Raji (cell line): ENCODE data around the gene GRK3.

Experiments used
- POLR2A ChIP-seq: IDR thresholded peaks from 2 replicates; pipeline ENCODE4 v1.6.1; 2011; ENCODE audit warnings: low read depth, low read length, control low read depth; ENCODE audit not compliant: insufficient read depth

The GRK3 gene

DNA sequence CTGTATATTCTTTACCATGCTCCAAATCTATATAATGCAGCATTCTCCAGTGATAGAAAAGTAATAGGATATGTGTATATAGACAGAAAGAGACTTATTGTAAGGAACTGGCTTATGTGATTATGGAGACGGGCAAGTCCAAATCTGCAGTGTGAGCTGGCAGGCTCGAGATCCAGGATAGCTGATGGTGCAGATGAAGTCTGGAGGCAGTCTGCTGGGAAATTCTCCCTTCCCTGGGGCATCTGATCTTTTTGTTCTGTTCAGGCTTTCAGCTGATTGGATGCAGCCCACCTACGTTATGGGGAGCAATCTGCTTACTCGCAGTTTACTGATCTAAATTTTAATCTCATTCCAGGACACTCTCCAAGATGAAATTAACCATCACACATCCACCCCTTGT, 73.2 kb downstream of the GRK3 start:
- TF ChIP-seq POLR2A, result no peak

DNA sequence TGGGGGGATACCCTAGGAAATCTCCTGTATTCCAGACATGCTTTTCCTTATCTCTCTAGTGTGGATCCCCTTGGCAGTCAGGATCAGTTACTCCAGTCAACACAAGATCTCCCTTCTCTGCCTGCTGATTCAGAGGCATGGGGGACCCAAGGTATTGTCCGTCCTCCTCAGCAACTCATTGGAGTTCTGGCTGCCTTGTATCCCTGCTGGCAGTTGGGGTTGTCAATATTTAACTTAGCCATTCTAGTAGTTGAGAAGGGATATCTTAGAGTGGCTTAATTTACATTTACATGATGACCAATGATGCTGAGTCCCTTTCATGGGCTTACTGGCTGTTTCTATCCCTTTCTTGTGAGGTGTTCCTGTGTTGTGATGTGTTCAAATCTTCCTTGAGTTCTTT, 74.2 kb downstream of the GRK3 start:
- TF ChIP-seq POLR2A, result no peak

DNA sequence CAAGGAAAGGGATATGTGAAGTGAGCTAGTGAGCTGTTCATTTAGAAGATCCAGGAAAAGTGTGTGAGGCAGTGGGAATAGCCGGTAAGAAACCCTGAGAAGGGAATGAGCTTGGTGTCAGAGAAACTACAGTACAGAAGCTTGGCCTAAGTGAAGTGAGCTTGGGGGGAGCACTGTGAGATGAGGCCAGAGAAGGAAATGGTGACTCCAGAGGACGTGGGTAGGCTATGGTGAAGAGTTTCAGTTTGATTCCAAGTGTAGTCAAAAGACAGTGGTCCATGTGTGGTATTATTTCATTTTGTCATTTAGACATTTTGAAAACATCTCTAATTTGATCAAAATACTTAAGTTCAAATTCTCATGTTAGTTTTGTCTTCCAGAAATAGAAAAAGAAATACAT, 77.2 kb downstream of the GRK3 start:
- TF ChIP-seq POLR2A, result no peak

DNA sequence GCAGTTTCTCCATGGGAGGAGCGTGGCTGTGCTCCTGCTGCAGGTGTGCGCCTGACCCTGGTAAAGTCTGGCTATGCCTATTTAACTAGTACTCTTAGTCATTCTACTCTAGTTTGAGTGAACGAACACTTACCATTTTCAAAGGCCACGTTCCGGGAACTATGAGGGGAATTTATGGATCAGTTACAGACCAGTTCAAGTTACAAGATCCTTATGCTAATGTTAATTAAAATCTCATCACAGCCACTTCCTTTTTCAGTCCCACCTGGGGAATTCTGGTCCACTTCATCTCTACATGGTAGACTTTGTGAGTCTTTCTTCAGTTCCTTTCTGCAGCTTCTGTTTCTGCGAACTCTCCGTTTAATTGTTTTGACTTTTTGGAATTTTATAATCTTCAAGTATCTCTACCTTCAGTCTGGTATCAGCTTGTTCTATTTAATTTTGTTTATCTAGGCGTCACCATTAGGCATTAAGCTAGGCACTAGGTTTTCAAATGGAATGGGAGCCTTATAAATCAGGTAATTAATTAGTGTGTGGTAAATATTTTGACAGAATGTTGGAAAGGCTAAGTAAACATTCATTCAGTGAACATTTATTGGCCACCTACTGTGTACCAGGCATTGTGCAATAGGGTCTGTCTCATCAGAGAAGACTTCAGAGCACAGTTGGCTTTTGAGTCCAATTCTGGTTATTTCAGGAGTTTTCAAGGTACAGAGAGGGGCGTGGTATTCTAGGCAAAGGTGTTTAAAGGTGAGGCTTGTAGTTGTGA, 78.9 kb downstream of the GRK3 start:
- TF ChIP-seq POLR2A, result no peak

DNA sequence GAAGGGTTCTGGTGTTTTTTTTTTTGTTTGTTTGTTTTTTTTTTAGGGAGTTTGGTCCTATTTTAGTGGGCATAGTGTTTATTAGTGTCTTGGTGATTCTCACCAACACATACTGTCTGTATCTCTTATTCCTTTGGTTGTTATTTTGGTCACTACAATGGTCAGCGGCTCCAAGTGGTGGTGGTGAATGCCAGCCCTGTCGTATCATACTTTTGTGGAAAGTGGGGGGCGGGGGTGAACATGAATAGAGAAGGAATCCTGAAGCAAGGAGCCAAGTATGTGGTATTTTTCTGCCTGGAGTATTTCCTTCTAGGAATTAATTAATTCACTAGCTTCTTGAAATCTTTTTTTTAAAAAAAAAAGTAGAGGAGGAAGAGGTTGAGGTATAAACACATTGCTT, 79.6 kb downstream of the GRK3 start:
- TF ChIP-seq POLR2A, result no peak

DNA sequence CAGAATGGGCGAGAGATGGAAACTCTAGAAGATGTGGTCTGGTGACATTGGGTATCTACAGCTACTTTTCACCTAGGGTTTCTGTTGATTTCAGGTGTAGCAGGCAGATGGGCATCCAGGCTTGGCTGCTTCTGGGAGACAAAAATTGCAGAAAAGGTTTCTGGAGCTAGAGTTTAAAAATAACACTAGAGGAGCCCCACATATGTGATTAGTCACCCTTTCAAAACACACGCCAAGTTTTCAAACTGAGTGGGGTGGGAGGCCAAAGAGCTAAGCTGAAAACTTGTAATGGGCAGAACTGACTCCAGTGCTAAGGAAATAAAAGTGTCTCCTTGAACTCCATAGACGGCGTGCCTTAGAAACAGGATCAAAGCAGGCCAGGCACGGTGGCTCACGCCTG, 80.8 kb downstream of the GRK3 start:
- no peak for TF ChIP-seq POLR2A

DNA sequence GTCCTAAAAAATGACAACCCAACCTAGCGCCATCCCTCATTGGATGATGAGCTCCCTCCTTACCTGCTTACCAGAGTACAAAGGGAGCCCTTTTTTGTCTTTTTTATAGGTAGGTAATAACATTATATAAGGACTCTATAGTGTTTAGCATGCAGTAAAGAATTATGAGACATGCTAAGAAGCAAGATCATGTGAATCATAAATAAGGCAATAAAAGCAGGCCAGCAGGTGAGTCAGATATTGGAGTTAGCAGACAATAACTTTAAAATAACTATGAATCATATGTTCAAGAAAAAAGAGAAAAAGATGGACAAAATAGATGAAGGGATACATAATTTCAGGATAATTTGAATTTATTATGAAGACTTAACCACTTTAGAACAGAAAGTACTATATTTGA, 81.5 kb downstream of the GRK3 start:
- TF ChIP-seq POLR2A, result no peak

DNA sequence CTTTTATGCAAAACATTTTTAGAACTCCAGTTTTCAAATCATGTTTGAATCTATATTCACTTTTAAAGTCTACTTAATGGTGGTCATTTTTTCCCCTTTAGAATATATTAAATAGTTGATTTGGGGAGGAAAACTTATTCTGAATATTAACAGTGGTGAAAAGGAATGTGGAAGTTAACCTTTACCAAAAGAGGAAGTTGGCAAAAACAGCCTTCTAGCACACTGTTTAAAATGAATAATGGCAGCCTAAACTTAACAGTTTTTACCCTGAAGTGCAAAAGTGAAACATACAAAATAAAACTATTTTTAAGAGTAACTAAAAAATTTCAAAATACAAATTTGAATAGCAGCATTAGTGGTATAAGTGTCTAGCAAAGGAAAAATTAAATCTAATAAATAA, 86.4 kb downstream of the GRK3 start:
- TF ChIP-seq POLR2A, result no peak

DNA sequence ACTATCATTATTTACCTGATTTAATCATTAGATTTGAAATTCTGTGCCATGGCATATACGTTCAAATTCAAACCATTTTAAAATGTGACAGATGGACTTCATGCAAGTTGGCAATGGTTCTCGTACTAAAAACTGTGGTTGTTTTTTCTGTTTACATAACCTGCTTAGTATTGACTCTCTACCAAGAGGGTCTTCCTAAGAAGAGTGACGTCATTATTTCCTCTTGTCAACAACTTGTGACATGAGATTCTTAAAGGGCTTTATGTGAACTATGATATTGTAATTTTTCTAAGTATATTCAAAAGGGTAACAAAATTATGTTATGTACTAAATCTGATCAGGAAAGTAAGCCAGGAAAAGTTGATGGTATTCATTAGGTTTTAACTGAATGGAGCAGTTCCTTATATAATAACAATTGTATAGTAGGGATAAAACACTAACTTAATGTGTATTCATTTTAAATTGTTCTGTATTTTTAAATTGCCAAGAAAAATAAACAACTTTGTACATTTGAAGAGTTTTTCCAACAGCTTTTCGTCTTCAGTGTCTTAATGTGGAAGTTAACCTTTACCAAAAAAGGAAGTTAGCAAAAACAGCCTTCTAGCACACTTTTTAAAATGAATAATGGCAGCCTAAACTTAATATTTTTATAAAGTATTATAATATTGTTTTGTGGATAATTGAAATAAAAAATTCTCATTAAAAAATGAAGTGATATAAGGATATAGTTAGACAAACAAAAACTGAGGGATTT, 87.0 kb downstream of the GRK3 start:
- TF ChIP-seq POLR2A, result no peak

DNA sequence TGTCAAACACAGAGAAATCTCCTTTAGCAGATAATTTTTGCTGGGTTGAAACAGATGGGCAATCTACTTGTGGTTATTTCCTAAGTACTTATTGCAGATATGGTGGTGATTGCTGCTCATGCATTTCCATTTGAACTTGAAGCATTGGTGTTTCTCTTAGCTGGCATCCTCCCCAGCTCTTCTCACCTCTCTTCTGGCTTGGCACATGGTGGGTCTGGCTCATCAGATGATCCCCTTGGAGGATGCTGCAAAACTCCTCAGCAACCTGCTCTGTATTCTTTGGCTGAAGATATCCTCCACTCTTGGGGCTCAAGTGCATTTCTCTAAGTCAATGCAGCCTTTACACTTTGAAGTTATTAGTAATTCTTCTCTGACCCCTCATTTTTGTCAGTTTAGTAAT, 90.2 kb downstream of the GRK3 start:
- TF ChIP-seq POLR2A, result no peak

DNA sequence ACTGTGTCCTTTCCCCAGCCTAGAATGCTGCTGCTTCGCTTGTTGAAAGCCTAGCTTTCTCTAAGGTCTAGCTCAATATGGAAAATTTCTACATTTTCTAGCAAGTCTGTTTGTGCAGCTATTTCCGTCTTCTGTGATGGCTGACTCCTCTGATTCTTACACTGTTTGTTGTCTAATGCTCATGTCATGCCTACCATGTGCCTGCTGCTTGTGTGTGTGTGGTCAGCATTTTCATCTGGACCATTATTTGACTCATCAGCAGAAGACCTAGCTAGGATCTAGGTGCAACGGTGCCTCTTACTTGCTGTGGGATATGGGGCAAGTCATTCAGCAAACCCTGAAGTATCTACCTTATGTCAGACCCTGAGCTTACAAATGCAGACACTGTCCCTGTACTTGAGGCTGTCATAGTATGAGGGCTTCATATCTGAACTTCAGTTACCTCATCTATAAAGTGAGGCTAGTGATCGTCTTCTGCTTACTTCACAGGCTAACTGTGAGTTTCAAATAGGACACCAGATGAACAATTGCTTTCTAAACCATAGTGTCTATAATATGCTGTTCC, 91.0 kb downstream of the GRK3 start:
- no peak for TF ChIP-seq POLR2A

DNA sequence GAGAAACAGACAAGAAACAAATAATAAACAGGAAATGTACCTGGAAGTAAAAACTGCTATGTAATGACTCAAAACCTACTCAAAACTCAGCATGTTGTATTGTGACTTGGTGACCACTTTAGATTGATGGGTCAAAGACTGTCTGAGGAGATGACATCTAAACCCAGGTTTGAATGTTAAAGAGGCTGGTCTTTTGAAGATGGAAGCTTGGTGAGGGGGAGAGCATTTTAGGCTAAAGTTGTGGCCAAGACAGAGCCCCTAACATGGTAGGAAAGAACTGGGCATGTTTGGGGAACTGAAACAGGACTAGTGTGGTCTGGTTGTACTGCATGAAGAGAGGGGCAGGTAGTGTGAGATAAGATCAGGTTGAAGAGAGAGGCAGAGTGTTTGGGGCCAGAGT, 92.2 kb downstream of the GRK3 start:
- TF ChIP-seq POLR2A, result no peak

DNA sequence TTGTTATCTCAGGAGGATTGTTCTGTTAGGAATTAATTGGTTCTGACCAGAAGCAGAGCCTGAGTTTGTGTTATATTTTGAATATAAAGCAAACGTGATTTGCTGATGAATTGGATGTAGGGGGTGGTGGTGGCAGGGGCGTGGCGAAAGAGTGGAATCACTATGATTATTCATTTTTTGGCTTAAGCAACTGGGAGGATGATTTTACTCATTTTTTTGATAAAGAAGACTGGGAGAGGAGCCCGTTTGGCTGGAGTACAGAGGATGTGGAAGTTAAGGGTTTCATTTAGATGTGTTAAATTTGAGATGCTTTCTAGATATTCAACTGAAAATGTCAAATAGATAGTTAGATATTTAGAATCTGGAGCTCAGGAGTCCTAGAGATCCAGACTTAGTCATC, 94.2 kb downstream of the GRK3 start:
- TF ChIP-seq POLR2A, result no peak

DNA sequence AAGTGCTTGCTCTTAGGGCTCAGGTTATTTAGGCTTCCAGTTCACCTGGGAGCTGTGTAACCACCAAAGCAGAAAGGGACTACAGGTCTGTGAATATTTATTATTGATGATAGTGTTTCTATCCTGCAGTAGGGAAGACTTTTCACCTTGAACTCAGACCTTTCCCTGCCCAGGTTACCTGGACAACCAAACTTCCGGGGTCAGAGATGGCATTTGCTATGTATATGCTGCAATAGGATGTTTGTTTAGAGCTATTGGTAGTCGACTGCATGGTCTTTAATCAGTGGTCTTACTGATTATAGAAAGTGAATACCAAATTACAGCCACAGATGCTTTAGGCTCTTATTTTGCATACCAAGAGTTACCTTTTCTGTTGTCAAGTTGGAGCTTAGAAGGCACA, 94.9 kb downstream of the GRK3 start:
- TF ChIP-seq POLR2A, result no peak

DNA sequence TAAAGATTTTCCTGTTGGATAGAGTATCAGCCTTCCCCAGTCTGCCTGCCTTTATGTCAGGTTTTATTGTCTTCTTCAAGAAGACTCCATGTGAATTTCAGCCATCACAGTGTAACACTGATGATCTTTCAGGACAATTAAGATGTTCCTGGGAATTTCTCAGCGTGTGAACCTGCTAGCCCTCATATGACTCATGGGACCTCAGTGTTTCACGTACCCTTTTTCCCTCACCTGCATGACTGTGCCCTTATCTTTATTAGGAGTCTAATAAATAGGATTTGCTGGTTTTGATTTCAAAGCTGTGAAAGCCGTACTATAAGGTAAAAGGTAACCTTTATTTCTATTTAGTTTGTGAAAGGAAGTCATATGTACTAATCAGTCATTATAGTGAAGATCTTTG, 95.9 kb downstream of the GRK3 start:
- TF ChIP-seq POLR2A, result no peak

DNA sequence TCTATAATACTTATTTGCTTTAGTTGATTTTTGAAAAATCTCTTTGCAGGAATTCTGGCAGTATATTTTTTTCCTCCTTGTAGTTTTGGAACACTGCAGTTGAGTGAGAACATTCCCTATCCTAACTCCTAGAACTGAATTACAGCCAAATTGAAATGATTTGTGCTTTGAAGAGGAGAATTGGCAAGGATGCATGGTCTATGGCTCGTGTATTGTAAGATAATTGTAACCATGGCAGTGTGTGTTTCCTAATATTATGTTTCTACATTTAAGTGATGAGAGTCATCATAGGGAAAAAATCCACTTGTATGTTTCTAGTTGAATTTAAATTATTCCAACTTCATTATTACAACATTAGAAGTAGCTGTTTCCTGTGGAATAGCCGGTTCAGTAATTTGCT, 96.6 kb downstream of the GRK3 start:
- no peak for TF ChIP-seq POLR2A
